RWPE1 (cell line): Measurements from ENCODE around the gene SNX32.
"Not testable (repeated sequence)": the region's sequence is repeated elsewhere in the genome, so short reads cannot be mapped to it uniquely, and the experiment has no call there.

Source experiments
- CTCF ChIA-PET: fragments of 350-600 bp; sonication (Branson Sonifier 250); formaldehyde crosslinking; extraction: SDS; loops from one replicate; lab custom pipeline; 2021; lab: Yijun Ruan, JAX
- POLR2A ChIA-PET: fragments of 400-600 bp; formaldehyde crosslinking; extraction: SDS; loops from one replicate; lab custom pipeline; 2020; ENCODE audit warnings: antibody characterized with exemption; ENCODE audit not compliant: low non-redundant PET; lab: Yijun Ruan, JAX
- DNase-seq: peaks from one replicate; pipeline ENCODE4 v3.0.0; 2012; ENCODE audit warnings: low spot score
- H3K27ac ChIP-seq: fragments of 450-650 bp; 2 replicates; pipeline ENCODE4 v1.5.1; 2017
- TF ChIP-seq, protein P1 (sequence below): fragments of 450-650 bp; conservative IDR thresholded peaks from 2 replicates; pipeline ENCODE4 v1.5.1; 2017; ENCODE audit warnings: low read depth, mild to moderate bottlenecking

The SNX32 gene

DNA sequence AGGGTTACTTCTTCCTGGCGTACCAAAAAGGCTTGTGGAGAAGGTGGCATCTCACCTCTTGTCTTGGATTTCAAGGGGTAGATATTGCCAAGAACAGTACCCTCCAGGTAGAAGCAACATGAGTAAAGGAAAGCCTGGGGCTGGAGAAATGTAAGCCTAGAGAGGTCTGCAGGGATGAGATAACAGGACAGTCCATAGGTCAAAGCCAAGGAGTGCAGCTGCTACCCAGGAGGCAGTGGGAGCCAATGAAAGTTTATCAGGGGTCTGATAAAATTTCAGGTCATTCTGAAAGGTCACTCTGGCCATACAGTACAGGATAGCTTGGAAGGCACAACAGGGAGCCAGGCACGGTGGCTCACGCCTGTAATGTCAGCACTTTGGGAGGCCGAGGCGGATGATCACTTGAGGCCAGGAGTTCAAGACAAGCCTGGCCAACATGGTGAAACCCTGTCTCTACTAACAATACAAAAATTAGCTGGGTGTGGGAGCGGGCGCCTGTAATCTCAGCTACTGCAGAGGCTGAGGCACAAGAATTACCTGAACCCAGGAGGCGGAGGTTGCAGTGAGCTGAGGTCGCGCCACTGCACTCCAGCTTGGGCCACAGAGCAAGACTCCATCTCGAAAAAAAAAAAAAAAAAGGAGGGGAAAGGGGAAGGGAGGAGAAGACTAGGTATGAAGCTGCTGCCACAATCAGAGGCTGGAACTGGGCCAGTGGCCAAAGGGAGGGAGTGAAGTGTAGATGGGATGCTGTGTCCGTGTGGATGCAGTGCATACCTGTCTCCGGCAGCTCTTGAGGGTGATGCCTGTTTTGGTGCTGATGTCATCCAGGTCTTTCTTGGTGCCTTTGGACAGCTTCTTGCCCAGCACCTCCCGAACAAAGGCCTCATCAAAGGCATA, 53.3 kb downstream of the SNX32 start:
- ChIA-PET POLR2A (interaction anchor here (0.7 to 1.5 kb wide), 2 partner anchors 26 to 167 kb away, joined by 3 to 4 read pairs; no protein-coding TSS in a partner anchor), CTCF (interaction anchor here (0.6 to 1.9 kb wide), 6 partner anchors 12 to 175 kb away, joined by 3 to 14 read pairs (median 6); partner anchors contain the start of gene KAT5)
- DNase-seq, result no peak
- H3K27ac ChIP-seq, result peak overlapping the region; percentile 95
- TF ChIP-seq, protein P1, sequence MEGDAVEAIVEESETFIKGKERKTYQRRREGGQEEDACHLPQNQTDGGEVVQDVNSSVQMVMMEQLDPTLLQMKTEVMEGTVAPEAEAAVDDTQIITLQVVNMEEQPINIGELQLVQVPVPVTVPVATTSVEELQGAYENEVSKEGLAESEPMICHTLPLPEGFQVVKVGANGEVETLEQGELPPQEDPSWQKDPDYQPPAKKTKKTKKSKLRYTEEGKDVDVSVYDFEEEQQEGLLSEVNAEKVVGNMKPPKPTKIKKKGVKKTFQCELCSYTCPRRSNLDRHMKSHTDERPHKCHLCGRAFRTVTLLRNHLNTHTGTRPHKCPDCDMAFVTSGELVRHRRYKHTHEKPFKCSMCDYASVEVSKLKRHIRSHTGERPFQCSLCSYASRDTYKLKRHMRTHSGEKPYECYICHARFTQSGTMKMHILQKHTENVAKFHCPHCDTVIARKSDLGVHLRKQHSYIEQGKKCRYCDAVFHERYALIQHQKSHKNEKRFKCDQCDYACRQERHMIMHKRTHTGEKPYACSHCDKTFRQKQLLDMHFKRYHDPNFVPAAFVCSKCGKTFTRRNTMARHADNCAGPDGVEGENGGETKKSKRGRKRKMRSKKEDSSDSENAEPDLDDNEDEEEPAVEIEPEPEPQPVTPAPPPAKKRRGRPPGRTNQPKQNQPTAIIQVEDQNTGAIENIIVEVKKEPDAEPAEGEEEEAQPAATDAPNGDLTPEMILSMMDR, result no peak

DNA sequence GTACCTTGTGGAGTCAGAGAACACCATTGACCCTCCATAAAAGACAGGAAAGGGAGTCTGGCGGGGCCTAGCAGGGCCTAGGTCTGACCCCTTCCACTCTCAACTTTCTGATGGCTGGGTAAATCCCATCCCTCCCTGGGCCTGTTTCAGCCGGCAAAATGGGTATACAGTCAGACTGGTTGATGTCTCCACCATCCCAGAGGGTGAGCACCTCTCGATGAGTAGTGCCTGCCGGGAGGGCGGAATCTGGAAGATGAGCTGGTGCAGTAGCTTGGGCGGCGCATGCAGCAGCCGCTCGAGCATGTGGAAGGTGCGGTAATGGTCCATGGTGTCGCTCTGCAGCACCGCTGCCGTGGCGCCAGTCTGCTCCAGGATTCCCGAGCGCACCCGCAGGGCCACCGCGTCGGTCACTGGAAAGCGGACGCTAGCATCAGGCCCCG, 54.0 kb downstream of the SNX32 start:
- DNase-seq, result no peak
- H3K27ac ChIP-seq, result peak overlapping the region; percentile 95
- CTCF ChIA-PET, result interaction anchor here (0.6 to 1.9 kb wide), 12 partner anchors 9 to 348 kb away, joined by 3 to 14 read pairs (median 4); partner anchors contain the start of genes C11orf68 and KAT5
- TF ChIP-seq, protein P1, result no peak
- POLR2A ChIA-PET, result interaction anchor here (0.6 to 1.8 kb wide), 11 partner anchors 11 to 1546 kb away, joined by 3 to 14 read pairs (median 4); partner anchors contain the start of gene FOSL1

DNA sequence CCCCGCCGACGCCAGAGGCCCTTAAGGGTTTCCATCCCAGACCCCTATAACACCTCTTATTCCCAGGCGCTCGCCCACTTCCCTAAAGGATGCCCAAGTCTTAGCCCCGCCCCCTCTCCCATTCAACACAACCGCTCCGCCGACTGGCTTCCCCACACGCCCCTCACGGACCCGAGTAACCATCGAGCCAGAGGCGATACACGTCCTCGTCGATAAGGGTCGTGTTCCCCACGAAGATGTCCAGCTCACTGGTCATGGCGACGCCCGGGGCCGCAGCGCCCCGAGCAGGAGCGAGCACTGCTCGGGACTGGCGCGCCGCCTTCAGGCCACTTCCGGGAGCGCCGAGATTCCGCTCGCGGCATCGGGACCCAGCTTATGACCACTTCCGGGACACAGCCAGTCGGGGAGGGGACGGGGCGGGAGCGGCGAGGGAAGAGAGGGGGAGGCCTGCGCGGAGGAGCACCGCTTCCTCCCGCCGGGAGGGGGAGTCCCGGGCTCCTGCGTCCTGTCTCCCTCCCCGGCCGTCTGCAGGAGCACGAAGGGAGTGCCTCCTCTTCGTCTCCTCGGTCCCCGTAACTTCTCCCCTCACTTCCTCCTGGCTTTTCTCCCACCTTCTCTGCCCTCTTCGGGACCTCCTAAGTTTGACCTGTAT, 54.5 kb downstream of the SNX32 start, which contains the start of gene FIBP:
Gene FIBP, minus strand, starts transcription at position 309 of the 652 bp plus-strand sequence. Its CDS starts 53 bp downstream, at position 256.
- H3K27ac ChIP-seq, result peak within 1 kb of the TSS; percentile 95
- ChIA-PET POLR2A (interaction anchor here (0.6 to 1.8 kb wide), 11 partner anchors 11 to 1546 kb away, joined by 3 to 14 read pairs (median 4); partner anchors contain the start of gene FOSL1), CTCF (interaction anchor here (0.6 to 1.9 kb wide), 14 partner anchors 9 to 348 kb away, joined by 3 to 14 read pairs (median 4); partner anchors contain the start of genes C11orf68 and KAT5)
- DNase-seq, result peak; percentile 97
- TF ChIP-seq, protein P1, result peak; percentile 92

DNA sequence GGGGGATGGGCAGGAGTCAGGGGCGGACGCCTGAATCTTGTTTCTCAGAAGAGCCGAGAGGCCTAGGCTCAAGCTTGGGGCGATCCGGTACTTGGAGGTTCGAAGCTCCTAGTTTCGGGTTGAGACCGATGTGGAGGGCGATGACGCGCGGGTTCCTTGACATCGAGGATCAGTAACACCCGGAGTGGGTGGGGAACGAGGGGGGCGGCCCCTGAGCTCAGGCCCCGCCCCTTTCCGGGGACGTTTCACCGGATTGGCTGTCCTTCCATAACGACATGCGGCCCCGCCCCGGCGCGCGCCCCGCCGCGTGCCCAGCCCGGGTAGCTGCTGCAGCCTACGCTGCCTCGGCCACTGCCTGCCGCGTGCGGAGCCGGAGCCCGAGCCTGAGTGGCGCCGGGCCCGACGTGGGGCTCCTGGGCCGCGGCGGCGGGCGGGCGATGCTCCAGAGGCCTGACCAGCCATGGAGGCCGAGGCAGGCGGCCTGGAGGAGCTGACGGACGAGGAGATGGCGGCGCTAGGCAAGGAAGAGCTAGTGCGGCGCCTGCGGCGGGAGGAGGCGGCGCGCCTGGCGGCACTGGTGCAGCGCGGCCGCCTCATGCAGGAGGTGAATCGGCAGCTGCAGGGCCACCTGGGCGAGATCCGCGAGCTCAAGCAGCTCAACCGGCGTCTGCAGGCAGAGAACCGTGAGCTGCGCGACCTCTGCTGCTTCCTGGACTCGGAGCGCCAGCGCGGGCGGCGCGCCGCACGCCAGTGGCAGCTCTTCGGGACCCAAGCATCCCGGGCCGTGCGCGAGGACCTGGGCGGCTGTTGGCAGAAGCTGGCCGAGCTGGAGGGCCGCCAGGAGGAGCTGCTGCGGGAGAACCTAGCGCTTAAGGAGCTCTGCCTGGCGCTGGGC, 56.8 kb downstream of the SNX32 start, which contains the start of gene CCDC85B:
Gene CCDC85B, plus strand, starts transcription at position 350 of the 895 bp plus-strand sequence. Its CDS starts 111 bp downstream, at position 461.
- peak within 1 kb of the TSS; percentile 95 for H3K27ac ChIP-seq
- DNase-seq, result peak; percentile 95
- TF ChIP-seq, protein P1, result 0 out of 2 replicates have a peak, but pooled peaks have one; percentile 10
- ChIA-PET POLR2A (interaction anchor here (0.5 to 1.6 kb wide), 7 partner anchors 9 to 32 kb away, joined by 3 to 8 read pairs (median 4); partner anchors contain the start of genes FOSL1 and MUS81), CTCF (interaction anchor here (0.5 to 1.9 kb wide), 10 partner anchors 22 to 179 kb away, joined by 3 to 6 read pairs (median 4); no protein-coding TSS in a partner anchor)

DNA sequence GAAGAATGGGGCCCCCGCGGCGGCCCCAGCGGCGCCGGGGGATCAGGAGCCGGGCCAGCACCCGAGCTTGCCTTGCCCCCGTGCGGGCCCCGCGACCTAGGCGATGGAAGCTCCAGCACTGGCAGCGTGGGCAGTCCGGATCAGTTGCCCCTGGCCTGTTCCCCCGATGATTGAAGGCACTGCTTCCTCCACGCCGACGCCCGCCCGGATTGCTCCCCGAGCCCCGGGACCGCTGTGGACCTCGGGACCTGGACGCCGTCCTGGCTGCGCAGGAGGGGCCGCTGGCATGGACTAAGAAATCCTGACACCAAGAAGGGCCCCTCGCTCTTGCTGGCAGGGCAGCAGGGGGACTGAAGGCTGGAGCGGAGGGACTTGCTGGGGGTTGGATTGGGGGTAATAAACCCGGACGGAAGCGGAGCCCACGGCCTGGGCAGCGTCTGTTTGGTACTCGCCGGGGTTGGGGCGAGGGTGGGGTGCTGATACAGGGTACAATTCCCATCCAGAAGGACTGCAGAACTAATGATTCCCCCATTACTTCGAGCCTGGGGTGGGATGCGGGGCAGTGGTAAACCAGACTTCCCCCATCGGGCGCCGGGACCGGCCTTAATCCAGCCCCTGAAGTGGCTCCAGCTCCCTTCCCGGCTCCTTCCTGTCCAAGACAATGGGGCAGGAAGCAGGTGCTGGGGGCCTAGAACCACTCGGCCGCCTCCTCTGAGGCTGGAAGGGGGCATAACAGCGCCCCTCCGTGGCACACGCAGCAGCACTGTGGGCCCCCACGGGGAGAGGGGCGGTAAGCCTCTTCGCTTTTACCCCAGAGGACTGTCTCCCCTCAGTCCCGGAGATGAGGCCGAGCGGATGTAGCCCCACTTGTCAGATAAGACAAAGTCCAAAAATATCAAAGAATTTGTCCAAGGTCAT, 57.7 kb downstream of the SNX32 start:
- CTCF ChIA-PET, result interaction anchor here (0.6 to 1.9 kb wide), 8 partner anchors 21 to 664 kb away, joined by 3 to 8 read pairs (median 4); no protein-coding TSS in a partner anchor
- H3K27ac ChIP-seq, result peak overlapping the region; percentile 95
- POLR2A ChIA-PET, result interaction anchor here (0.5 to 1.4 kb wide), 3 partner anchors 9 to 31 kb away, joined by 3 to 5 read pairs (median 3); partner anchors contain the start of gene FOSL1
- no peak for DNase-seq
- TF ChIP-seq, protein P1, result no peak; the same call in 1 of the 2 replicates

DNA sequence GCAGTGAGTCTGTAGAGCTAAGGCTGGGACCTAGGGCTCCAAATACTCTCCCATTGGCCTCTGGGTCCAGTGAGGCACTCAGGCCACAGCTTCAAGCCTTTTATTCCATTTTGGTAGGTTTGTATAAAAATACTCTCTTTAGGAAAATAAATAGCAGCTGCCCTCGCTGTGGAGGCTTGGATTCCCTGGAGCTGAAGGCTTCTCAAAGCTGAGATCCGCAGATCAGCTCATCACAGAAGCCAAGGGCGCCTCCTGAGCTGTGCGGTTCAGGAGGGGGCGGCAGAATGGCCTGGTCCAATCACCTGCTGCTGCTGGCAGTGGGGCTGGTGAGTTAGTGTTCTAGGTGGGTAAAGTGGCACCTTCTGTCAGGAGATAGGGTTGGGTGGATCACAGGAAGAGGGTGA, 58.4 kb downstream of the SNX32 start:
- peak overlapping the region; percentile 95 for H3K27ac ChIP-seq
- DNase-seq, POLR2A ChIA-PET: not testable (repeated sequence)
- CTCF ChIA-PET, result interaction anchor here (0.8 kb wide), 1 partner anchor 98 kb away, joined by 8 read pairs; no protein-coding TSS in a partner anchor
